HS-5 (cell line): ENCODE measurements around the gene COA6.
"Not testable (repeated sequence)": the region's sequence is repeated elsewhere in the genome, so short reads cannot be mapped to it uniquely, and the experiment has no call there.

ENCODE experiments used
- DNase-seq: peaks from one replicate; pipeline ENCODE4 v3.0.0-alpha.2; 2012; ENCODE audit warnings: low read depth

Gene COA6

GRCh38 chr1:234373064-234373958, at the start of gene COA6:
TSS of gene COA6 (plus strand) at chr1:234373456. CDS start at chr1:234373467, 11 bp downstream.
- peak; percentile 91 for DNase-seq

GRCh38 chr1:234324821-234325220, 48.4 kb upstream of the COA6 start:
- DNase-seq = no peak

DNA sequence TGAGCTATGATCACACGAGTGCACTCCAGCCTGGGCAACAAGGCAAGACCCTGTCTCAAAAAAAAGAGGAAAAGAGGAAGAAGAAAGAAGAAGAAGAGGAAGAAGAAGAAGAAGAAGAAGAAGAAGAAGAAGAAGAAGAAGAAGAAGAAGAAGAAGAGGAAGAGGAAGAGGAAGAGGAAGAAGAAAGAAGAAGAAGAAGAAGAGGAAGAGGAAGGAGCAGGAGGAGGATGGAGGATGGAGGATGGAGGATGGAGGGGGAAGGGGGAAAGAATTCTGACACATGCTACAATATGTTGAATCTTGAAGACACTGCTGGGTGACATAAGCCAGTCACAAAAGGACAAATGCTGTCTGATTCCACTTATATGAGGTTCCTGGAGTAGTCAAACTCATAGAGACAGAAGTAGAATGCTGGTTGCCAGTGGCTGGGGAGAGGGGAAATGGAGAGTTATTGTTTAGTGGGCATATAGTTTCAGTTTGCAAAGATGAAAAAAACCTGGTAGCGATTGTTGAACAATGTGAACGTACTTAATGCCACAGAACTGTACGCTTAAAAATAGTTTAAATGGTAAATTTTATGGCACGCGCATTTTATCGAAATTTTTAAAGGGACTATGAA, 47.3 kb upstream of the COA6 start:
- no peak for DNase-seq

- DNase-seq = no peak
These were observed 46.5 kb upstream of the COA6 start for GRCh38 chr1:234326497-234327366.

DNA sequence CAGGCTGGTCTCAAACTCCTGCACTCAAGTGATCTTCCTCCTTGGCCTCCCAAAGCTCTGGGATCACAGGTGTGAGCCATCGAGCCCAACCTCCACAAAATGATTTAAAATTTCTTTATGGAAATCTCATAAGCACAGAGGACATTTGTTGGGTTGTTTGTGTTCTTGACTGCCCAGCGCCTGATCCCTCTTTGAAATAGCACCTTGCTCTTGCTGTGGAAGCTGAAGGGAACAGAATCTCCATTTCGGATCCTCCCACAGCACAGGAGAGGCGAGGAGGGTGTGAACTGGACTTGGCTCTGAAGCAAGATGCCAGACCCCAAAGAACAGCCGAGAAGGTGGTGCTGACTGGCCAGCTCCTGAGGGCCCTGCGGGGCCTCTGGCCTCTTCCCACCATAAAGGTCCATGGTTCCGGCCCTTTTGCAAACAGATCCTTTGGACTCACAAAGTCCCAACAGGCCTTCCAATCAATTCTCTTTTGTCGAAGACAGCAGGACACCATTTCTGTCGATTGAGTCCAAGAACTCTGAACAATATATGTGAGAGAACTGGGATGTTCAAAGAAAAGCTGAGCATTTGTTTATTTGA, 45.6 kb upstream of the COA6 start:
- DNase-seq = no peak

- DNase-seq = no peak
These were observed 42.4 kb upstream of the COA6 start for GRCh38 chr1:234330843-234331215.

DNA sequence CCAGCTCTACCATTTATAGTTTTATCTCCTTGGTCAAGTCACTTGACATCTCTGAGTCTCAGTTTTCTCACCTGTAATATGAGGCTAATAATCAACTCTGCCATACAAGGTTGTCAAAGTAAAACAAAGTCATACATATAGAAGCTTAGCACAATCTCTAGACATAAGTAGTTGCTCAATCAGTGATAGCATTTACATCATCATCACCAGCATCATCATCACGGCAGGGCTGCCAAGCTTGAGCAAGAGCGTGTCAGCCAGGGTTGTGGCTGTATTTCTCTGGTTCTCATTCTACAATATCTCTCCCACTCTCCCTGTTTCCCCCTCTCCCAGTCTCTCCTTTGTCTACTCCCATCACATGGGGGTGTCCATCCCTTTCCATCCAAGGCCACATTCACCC, 41.7 kb upstream of the COA6 start:
- DNase-seq = no peak

- DNase-seq = no peak
These were observed 36.9 kb upstream of the COA6 start for GRCh38 chr1:234336359-234336758.

DNA sequence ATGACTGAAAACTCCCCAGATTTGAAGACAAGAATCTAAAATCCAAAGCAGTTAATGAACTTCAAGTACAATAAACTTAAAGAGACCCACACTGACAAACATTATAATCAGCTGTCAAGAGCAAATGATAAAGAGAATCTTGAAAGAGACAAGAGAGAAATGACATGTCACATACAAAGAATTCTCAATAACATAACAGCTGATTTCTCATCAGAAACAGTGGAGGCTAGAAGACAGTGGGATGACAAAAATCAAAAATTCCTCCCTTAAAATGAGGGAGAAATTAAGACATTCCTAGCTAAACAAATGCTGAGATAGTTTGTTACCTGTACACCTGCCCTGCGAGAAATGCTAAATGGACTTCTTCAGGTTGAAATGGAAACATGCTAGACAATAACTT, 36.0 kb upstream of the COA6 start:
- no peak for DNase-seq

- no peak for DNase-seq
These were observed 32.7 kb upstream of the COA6 start for GRCh38 chr1:234340528-234340927.

DNA sequence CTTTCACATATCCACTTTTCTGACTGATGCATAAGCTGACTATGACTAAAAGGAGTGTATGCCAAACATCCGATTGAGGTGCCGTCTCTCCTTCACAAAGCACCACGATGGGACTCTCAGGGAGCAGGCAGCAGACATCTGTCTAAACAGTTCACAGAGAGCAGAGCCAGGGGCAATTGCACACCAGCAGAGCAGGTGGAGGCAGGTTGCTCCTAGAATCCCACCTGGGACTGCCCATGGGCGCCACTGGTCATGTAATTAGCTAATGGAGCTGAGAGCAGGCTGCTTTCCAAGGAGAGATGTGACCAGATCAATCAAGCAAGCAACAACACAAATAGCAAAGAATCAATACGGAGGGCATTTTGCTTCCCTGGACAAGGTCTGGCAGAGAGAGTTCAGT, 30.5 kb upstream of the COA6 start:
- DNase-seq = no peak

- DNase-seq = no peak
These were observed 28.0 kb upstream of the COA6 start for GRCh38 chr1:234345237-234345636.

- no peak for DNase-seq
These were observed 24.3 kb upstream of the COA6 start for GRCh38 chr1:234348964-234349363.

DNA sequence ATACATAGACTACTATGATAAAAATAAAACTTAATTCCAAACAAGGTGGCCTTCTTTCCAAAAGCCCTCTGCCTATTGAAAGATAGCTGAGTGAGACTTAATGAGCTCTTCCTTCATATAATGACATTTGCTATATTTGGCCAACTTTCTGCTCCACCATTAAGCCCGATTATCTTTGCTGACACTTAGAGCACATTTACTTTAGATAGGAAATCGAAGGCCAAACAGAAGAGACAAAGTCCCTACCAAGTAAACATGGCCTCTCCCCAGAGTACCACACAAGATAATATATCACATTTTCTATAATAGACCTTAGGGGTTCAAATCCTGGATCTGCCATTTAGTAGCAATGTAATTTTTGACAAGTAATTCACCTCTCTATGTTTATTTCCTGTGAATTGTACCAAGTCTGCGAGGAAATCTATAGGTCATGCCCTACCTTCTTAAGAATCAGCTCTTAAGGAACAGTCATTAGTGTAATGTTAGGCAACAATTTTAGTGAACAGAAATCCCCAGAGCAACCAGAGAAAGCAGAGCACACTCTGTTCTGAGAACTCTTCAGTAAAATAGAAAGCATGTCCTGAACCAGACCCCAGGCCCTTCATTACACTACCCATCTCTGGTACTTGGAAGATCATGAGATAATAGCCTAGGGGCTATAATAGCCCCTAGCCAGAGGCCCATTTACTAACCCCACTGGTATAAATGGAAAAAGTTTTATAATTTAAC, 17.3 kb upstream of the COA6 start:
- DNase-seq = no peak

GRCh38 chr1:234356615-234357269, 16.5 kb upstream of the COA6 start:
- DNase-seq = not testable (repeated sequence)

- DNase-seq = no peak
These were observed 15.4 kb upstream of the COA6 start for GRCh38 chr1:234357831-234358230.

GRCh38 chr1:234361102-234361603, 12.1 kb upstream of the COA6 start:
- no peak for DNase-seq

- no peak for DNase-seq
These were observed 10.7 kb upstream of the COA6 start for GRCh38 chr1:234362558-234362957.

DNA sequence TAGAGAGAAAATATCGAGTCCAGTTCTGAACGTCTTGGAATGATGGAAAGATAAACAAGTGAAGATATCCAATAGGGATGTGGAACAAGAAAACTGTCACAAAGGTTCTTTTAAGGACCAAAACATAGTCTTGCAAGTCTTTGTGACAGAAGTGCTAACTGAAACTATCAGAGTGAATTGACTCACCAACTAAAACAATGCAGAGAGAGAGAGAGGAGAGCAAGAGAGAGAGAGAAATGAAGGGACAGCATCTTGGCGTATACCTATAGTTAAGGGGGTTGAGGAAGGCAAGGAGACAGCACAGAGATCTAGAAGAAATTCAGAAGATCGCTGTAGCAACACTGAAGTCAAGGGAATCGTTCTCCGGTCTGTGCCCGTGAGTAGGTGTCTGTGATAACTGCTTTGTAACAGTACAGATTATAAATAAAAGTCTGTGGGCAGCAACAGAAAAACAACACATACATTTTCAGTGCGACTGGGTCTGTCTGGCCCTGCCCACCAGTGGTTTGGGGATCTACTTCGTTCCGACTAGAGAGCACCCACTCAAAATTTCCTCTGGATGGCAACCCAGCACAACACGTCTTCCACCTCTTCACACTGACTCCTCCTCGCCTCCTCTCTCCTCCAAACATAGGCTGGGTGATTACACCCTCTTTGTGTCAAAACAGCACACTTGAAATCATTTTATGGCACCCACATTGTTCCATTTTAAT, 4.8 kb upstream of the COA6 start:
- no peak for DNase-seq

GRCh38 chr1:234369033-234369430, 4.2 kb upstream of the COA6 start:
- DNase-seq = no peak
